Esophagus (tissue), 2 donors: ENCODE results near the gene MYO10. TPM values are rescaled to one million over a fixed set of nuclear protein-coding genes. Genes with fewer than 3 reads are reported as not detected.

Experiments used
- H3K27ac ChIP-seq, 2 donors: one replicate each; pipeline ENCODE4 v1.5.1; 2013; ENCODE audit warnings: low read depth in 2 of 2, mild to moderate bottlenecking in 2 of 2, inconsistent platforms in 1 of 2, low read length in 1 of 2, moderate library complexity in 1 of 2
- H3K27me3 ChIP-seq, 2 donors: one replicate each; pipeline ENCODE4 v1.6.1; 2013; ENCODE audit warnings: low read length in 2 of 2, control low read depth in 1 of 2, mild to moderate bottlenecking in 1 of 2; ENCODE audit not compliant: insufficient read depth in 2 of 2, control insufficient read depth in 1 of 2
- H3K36me3 ChIP-seq, 2 donors: one replicate each; pipeline ENCODE4 v1.6.1; 2013; ENCODE audit warnings: low read length in 1 of 2; ENCODE audit not compliant: control insufficient read depth in 2 of 2, insufficient read depth in 2 of 2
- H3K4me1 ChIP-seq, 2 donors: one replicate each; pipeline ENCODE4 v1.6.1; 2013; ENCODE audit warnings: low read length in 1 of 2; ENCODE audit not compliant: control insufficient read depth in 2 of 2, insufficient read depth in 2 of 2
- H3K4me3 ChIP-seq, 2 donors: one replicate each; pipeline ENCODE4 v1.5.1; 2013; ENCODE audit warnings: low read length in 2 of 2, mild to moderate bottlenecking in 2 of 2, low read depth in 1 of 2, moderate library complexity in 1 of 2
- H3K9me3 ChIP-seq, 2 donors: one replicate each; pipeline ENCODE4 v1.6.1; 2013; ENCODE audit warnings: mild to moderate bottlenecking in 2 of 2, low read depth in 1 of 2, low read length in 1 of 2, moderate library complexity in 1 of 2; ENCODE audit not compliant: control insufficient read depth in 2 of 2, insufficient read depth in 1 of 2
- WGBS, 2 donors: extraction: QIAGEN DNeasy Blood & Tissue Kit; methylation state at CpG; one replicate each; pipeline ENCODE4 v1.1.7; 2013; 5-methylcytosine and 5-hydroxymethylcytosine counted together
- polyA plus RNA-seq, 2 donors: library from polyadenylated mRNA; stranded (reverse); fragments of 200-250 nt; gene quantifications; one replicate each; pipeline ENCODE4 v1.2.3, GENCODE V29; 2013
- donor health status: healthy with polysubstance abuse.
- donor health status: Bipolar disorder and iron deficiency.

The MYO10 gene
- polyA plus RNA-seq, 2 donors, result 5.8 to 5.9 TPM

DNA sequence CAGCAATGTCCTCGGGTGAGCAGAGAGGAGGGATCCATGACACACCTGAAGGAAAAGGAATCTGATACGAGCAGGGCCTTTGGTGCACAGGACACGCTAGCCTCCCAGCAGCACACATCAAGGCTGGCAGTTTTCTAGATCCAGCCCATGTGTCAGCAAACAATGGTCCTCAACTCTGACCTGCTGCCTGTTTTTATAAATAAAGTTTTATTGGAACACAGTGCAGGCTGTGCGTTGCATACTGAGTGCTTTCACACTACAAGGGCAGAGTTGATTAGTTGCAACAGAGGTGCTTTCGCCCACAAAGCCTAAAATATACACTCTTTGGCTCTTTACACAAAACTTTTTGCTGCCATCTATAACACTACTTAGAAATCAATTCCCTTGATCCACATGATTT is 147.1 kb downstream of the MYO10 start:
- Histone ChIP-seq H3K4me1 (no peaks in the 10 kb centered on the region), H3K4me3 (no peak overlapping the region), H3K27me3 (no peaks in the 10 kb centered on the region), H3K36me3 (no peaks in the 10 kb centered on the region), H3K27ac (no peak overlapping the region), H3K9me3 (no peaks in the 10 kb centered on the region)
- 84 to 90% methylated on average over 5 of the region's 5 CpGs for WGBS, 2 donors

DNA sequence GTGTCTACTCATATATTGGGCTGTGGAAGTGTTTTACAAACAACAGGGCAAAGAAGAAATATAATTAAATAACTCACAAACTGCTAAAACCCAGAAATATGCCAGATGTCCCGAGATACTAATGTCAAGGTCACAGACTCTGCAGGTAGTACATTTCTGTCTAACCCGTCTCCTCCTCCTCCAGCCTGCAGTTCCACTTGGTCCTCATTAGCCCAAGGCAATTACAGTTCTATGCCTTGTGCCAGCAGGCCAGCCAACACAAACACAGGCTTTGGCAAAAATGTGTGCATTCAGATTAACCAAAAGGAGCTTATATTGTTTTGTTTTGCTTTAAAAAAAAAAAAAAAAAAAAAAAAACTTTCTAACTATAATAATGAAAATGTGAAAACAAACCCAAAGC is 148.8 kb downstream of the MYO10 start:
- 43 to 51% methylated on average over 2 of the region's 2 CpGs for WGBS, 2 donors
- Histone ChIP-seq H3K4me1 (no peaks in the 10 kb centered on the region), H3K9me3 (no peaks in the 10 kb centered on the region)

DNA sequence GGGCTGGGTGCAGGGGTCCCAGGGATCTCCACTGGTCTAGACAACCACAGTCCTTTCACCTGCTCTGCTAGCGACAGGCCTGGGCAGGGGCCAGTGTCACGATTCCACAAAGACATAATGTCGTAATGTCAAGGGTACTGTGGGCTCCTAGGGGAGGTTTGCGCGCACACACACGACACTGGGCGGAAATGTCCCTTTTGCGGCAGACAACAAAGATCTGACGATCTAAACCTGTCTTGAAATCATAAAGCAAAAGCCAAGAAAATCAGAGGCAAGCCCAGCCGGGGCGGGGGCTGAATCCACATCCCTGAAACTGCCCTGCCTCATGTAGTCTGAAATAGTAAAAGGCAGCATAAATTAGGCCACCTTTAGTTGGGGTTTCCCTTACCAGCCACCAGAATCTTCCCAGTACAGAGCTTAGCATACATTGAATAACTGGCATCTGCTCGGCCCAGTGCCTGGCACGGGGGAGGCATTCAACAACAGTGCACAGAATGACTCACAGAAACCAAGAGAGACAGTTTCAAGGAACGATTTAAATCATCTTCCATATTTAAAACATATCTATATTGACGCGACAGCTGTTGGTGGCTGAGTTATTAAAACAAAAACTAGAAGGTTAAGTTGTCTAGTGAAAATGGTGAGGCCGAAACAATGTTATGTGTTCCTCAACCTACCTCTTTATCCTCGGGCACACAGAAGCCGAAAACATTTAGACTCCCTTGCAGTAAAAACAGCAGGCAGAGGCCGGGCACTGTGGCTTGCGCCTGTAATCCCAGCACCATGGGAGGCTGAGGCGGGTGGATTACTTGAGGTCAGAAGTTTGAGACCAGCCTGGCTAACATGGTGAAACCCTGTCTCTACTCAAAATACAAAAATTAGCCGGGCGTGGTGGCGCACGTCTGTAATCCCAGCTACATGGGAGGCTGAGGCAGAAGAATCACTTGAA is 151.0 kb downstream of the MYO10 start:
- H3K9me3 ChIP-seq, result no peaks in the 10 kb centered on the region
- H3K4me1 ChIP-seq, result no peaks in the 10 kb centered on the region
- no peak overlapping the region for H3K4me3 ChIP-seq
- H3K36me3 ChIP-seq, result no peaks in the 10 kb centered on the region
- no peaks in the 10 kb centered on the region for H3K27me3 ChIP-seq
- WGBS, 2 donors, result 73 to 75% methylated on average over 26 of the region's 26 CpGs
- no peak overlapping the region for H3K27ac ChIP-seq

More for the DNA sequence above, 148.8 kb downstream of the MYO10 start:
- no peak overlapping the region for H3K4me3 ChIP-seq
- no peaks in the 10 kb centered on the region for H3K36me3 ChIP-seq
- no peaks in the 10 kb centered on the region for H3K27me3 ChIP-seq
- peak overlapping the region in 1 of 2 donors; percentile 7 for H3K27ac ChIP-seq

DNA sequence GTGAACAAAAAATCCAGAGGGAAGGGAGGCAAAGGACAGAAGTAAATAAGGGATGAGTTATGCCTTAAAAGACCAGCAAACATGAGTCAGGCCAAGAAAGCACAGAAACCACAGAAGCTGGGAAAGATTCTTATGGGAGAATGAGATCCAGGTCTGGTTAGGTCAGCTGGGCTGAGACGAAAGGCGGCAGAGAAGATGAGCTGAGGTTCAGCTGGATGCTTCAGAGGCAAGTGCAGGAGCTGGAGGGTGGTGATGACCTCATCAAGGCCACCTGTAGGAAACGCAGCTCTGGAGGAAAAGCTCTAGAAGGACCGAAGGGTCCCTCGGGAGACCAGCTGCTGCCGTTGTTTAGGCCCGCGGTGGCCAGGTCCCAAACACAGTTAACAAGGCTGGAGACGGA is 152.0 kb downstream of the MYO10 start:
- Histone ChIP-seq H3K4me3 (no peak overlapping the region), H3K9me3 (no peaks in the 10 kb centered on the region), H3K4me1 (no peaks in the 10 kb centered on the region), H3K36me3 (no peaks in the 10 kb centered on the region), H3K27me3 (no peaks in the 10 kb centered on the region), H3K27ac (no peak overlapping the region)
- WGBS, 2 donors, result 89 to 90% methylated on average over 9 of the region's 9 CpGs

DNA sequence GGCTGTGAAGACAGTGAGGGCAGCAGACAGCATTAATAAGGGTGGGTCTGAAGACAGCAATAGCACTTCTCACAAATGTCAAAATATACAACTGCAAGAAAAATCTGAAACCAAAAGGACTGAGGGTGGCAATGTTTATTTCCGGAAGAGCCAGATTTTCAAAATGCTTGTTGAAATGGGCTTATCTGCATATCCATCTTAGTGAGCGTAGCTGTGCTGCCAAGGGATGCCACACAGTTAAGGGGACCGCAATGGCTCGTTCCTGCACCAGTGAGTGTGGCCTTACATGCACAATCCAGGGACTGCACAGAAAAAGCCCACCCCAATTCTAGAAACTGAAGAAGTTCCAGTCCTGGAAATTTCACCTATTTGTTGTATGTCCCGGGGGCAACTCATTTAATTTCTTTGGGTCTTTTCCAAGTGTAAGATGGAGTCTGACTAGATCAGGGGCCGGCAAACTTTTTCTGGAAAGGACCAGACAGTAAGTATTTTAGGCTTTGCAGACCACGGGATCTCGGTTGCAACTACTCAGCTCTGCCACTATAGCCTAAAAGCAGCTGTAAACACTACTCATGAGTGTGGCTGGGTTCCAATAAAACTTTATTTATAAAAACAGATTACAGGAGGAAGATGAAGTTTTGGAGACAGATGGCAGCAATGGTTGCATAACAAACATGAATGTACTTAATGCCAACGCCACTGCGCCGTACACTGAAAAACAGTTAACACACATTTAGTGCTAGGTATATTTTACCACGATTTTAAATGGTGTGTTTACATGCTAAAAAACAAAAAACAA is 154.1 kb downstream of the MYO10 start:
- no peaks in the 10 kb centered on the region for H3K9me3 ChIP-seq
- no peaks in the 10 kb centered on the region for H3K4me1 ChIP-seq
- H3K27ac ChIP-seq, result no peak overlapping the region
- WGBS, 2 donors, result 95 to 96% methylated on average over 12 of the region's 12 CpGs
- no peaks in the 10 kb centered on the region for H3K27me3 ChIP-seq
- no peaks in the 10 kb centered on the region for H3K36me3 ChIP-seq
- H3K4me3 ChIP-seq, result no peak overlapping the region

DNA sequence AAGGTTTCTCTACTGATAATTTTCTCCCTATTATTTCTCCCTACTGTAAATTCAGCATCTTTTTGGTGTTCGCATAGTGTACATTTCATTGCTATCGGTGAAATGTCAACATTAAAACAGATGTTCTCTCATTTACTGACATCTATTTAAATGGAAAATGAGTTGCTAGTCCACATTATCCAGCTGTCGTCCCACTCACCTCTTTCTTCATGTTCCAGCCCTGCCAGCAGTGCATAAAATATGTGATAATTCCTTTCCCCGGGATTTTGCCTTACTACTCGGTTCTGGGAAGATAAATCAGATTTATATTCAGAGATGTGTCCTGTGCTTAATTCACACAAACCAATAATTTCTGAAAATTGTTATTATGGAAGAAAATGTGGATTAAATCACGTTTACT is 155.8 kb downstream of the MYO10 start:
- H3K9me3 ChIP-seq, result no peaks in the 10 kb centered on the region
- H3K4me3 ChIP-seq, result no peak overlapping the region
- no peaks in the 10 kb centered on the region for H3K27me3 ChIP-seq
- 83 to 84% methylated on average over 6 of the region's 6 CpGs for whole genome bisulfite sequencing, 2 donors
- no peak overlapping the region for H3K27ac ChIP-seq
- no peaks in the 10 kb centered on the region for H3K4me1 ChIP-seq
- no peaks in the 10 kb centered on the region for H3K36me3 ChIP-seq

DNA sequence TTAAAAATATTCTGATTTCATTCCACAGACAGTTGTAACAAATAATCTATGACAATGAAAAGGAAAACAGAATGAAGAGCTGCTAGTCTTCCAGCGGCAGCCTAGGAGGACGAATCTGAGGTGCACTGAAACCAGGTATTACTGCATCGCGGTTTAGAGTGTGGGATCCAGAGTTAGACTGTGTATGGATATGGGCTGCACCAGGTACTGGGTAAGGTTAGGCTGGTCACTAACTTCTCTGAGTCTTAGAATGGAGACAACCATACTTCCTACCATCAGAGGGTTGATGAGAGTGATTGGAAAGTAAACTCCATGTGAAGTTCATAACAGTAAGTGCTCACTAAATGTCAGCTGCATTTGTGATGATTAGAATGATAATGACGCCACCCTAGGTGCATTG is 158.7 kb downstream of the MYO10 start:
- Histone ChIP-seq H3K27ac (no peak overlapping the region), H3K4me1 (no peaks in the 10 kb centered on the region), H3K27me3 (no peaks in the 10 kb centered on the region), H3K9me3 (no peaks in the 10 kb centered on the region), H3K4me3 (no peak overlapping the region), H3K36me3 (no peaks in the 10 kb centered on the region)
- WGBS, 2 donors, result 93 to 94% methylated on average over 5 of the region's 5 CpGs

DNA sequence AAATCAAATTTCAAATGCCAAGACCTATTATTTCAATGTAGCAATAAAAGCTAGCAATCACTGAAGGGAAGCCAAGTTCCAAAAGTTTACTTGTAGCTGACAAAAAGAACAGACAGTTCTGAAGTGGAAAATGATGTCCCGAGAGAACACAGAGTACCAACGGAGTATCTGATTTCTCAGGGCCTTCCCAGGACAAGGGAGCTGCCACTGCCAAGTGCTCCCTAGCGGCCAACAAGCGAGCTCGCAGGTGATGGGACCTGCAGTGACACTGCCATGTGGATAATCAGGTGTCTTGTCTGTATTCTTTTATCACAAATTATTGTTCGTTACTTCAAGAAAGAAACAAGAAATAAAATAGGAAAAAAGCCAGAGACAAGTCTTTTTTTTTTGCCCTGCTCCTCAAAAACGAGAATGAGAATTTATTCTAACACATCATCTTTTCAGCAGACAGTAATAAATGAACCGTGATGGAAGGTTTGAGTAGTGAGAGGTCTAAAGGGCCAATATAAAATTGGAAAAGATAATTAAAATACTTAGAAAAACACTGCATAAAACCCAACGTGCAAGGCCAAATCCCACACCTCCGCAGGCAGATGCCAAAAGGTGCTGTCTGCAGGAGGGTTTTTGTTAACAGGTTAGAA is 159.4 kb downstream of the MYO10 start:
- H3K27me3 ChIP-seq, result no peaks in the 10 kb centered on the region
- no peaks in the 10 kb centered on the region for H3K4me1 ChIP-seq
- no peaks in the 10 kb centered on the region for H3K9me3 ChIP-seq
- no peak overlapping the region for H3K27ac ChIP-seq
- no peak overlapping the region for H3K4me3 ChIP-seq
- 72 to 76% methylated on average over 10 of the region's 10 CpGs for WGBS, 2 donors
- no peaks in the 10 kb centered on the region for H3K36me3 ChIP-seq

DNA sequence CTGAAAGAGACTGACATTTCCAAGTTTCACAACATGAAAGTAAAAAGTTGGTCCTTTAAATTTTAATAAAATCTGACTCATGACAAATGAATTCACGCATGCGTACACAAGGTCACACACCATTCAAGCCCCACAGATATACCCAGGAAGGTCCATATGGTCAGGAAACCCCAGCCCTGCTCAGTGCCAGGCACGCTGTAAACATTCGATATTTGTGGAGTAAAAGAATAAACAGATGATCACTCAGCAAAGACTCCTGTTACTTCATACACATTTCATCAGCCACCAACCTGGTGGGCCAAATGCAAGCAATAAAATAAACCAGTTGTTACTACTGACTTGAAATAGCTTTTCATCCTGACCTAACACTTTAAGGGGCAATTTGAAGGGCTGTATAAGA is 161.3 kb downstream of the MYO10 start:
- Histone ChIP-seq H3K9me3 (no peaks in the 10 kb centered on the region), H3K4me3 (no peak overlapping the region), H3K36me3 (no peaks in the 10 kb centered on the region), H3K27me3 (no peaks in the 10 kb centered on the region), H3K4me1 (no peaks in the 10 kb centered on the region), H3K27ac (no peak overlapping the region)
- 82 to 84% methylated on average over 4 of the region's 4 CpGs for WGBS, 2 donors
